HG03066 (cell line): ENCODE measurements around the gene RNF157.
"Not testable (repeated sequence)": the region's sequence is repeated elsewhere in the genome, so short reads cannot be mapped to it uniquely, and the experiment has no call there.

Source experiments
- ATAC-seq: cut with Tn5 transposase; IDR thresholded peaks from one replicate; pipeline ENCODE4 v1.9.1; 2021; ENCODE audit warnings: low read depth; ENCODE audit not compliant: unreplicated experiment

The RNF157 gene

DNA sequence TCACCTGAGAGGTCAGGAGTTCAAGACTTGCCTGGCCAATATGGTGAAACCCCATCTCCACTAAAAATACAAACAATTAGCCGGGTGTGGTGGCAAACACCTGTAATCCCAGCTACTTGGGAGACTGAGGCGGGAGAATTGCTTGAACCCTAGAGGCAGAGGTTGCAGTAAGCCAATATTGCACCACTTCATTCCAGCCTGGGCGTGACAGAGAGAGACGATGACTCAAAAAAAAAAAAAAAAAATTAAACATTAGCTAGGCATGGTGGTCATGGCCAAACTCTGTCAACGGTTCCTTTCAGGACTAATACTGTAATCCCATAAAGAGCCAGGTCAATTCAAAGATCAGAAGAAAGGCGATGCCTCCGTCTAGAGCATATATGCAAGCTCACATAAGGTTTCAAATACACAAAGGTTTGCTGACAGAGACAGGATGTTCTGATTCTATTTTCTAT, 2.4 kb downstream of the RNF157 start:
- ATAC-seq: no peak

DNA sequence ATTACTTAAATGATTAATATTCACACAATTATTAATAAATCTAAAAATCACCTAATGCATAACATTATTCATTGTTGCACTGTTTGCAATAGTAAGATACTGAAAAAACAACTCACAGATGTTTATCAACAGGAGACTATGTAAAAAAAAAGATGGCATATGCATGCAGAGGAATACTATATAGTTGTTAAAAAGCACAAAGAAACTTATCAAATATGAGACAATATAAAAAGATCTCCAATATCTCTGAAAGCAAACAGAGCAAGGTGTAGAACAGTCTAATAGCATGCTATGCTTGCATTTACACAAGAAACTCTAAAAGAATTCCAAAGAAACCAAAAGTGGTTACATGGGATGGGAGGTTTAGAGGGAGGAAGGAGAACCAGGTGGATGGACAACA, 3.7 kb downstream of the RNF157 start:
- ATAC-seq: no peak

DNA sequence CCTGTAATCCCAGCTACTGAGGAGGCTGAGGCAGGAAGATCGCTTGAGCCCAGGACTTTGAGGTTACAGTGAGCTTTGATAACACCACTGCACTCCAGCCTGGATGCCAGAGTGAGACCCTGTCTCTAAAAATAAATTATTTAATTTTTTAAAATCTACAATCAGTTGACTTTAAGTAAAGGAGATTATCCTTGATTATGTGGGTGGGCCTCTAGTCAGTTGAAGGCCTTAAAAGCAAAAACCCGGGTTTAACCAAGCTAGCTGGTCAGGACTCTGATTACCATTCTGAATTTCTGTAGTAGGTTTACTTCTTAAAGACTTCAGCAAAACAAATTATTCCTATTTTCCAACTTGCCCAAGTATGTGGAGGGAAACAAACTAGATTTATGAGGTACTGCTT, 4.4 kb downstream of the RNF157 start:
- ATAC-seq: no peak

DNA sequence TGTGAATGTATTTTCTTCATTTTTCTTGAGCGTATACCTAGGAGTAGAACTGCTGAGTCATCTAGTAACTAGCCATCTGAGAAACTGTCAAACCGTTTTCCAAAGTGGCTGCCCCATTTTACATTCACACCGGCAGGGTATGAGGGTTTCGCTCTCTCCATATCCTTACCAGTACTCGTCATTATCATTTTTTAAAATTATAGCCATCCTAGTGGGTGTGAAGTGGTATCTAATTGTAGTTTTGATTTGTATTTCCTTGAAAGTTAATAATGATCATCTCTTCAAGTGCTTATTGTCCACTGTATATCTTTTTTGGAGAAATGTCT, 6.0 kb downstream of the RNF157 start:
- ATAC-seq: no peak

DNA sequence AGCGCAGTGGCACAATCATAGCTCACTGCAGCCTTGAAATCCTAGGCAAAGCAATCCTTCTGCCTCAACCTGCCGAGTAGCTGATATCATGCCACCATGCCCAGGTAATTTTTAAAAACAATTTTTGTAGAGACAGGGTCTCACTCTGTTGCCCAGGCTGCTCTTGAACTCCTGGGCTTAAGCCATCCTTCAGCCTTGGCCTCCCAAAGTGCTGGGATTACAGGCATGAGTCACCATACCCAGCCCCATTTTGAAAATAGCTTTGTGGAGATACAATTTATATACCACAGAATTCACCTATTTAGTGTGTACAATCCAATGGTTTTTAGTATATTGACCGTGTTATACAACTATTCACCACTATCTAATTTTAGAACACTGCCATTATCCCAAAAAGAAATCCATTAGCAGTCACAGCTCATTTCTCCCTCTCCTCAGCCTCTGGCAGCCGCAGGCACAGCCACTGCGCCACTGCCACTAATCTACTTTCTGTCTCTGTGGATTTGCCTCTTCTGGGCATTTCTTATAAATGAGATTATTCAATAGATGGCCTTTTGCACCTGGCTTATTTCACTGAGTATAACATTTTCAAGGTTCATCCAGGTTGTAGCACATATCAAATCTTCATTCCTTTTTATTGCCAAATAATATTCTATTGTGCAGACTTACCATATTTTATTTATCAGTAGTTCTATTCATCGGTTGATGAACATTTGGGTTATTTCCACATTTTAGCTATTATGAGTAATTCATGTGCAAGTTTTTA, 6.5 kb downstream of the RNF157 start:
- no peak for ATAC-seq

DNA sequence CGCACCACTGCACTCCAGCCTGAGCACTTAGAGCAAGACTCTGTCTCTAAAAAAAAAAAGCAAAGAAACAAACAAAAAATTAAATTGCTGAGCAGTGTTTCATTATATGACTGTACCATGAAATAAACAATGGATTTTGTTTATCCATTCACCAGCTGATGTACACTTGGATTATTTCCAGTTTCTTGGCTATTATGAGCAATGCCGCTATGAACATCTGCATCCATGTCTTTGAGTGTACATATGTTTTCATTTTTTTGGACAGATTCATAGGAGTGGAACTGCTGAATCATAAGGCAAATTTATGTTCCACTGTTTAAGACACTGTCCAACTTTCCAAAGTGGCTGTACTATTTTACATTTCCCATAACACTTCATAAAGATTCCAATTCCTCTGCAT, 8.0 kb downstream of the RNF157 start:
- ATAC-seq: no peak

DNA sequence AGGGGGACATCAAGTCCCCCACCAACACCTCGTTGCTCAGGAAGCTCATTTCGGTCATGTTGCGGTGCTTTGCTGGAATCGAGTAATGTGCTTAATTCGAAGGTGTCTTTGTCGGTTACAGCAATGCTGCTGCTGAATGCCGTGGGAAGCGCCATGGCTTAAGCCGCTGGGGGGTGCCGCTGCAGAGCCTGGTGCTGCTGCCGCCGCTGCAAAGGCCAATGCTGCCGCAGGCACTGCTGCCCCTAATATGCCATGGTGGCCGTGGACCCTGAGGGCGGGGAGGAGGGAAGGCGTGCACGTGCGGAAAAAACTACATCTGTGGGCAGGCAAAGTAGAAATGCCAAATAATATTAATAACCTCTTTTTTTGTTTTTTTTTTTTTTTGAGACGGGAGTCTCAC, 13.5 kb downstream of the RNF157 start:
- not testable (repeated sequence) for ATAC-seq

DNA sequence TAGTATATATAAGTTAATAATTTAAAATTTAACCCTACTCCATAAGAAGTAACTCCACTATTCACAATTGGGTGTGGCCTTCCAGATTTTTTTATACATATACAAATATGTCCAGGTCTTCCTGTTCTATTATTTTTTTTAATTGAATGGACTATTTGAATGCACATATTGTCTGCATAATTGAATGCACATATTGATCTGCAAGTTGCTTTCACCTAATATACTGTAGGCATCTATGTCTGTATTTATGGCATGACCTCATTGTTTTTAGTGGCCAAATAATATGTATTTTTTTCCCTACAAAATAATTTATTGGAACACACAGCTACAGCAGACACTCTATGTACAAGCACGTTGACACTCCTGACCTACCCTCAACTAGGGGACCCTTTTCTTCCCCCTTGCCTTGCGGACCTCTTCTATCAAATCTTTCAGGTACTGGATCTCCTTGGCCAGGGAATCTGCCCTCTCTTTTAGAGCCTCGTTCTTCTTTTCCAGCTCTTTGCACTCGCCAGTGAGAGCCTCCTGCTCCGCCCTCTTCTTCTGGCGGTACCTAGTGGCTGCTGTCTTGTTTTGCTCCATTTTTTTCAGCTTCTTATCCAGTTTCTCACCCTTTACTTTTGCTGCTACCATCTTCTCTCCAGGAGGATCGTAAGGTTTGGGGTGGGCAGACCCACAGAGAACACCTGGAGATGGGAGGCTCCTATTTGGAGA, 14.8 kb downstream of the RNF157 start:
- ATAC-seq: not testable (repeated sequence)

DNA sequence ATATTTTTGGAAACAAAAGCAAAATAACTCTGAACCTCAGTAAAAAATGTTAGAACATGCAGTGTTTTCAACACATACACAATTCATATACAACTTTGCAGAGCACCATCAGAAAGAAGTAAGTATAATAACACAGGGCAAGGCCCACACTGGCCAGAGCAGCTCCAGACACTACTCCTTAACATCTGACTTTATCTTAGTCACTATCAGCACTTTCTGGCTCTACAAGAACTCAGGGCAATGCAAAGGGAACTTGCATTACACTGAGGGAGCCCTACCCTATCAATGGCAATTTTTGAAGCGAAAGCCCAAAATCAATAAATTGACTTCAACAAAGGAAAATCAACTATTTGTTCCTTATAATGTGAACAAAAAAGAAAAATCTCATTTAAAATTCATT, 16.5 kb downstream of the RNF157 start:
- ATAC-seq: no peak

DNA sequence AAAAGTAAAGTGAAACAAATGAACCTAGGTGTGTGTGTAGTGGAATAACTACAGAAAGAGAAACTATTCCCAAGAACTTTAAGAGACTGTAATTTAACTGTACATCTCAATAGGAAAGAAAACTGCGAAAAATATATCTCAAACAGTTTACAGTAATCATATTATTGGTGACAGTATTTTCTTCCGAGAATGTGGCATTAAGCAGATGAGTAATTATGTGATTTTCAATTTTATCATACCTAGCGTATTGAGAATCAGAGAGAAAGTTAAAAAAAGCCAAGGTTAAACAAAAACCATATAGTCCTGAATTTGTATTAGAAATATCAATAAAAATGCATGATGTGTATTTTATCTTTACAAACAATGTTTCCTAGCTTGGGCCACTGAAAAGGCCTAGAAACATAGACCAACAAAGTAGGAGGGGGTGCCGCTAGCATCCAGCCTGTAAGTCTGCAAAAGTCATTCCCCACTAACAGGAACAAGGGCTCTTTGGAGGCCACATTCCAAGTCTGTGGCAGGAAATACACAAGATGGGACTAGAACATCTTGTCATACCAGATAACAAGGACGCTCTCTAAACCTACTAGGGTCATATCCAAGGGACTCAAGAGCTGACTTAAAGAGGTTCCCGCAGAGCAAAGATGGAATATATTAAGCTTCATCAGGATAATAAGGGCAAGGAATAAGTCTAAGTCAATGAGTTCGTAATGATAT, 20.5 kb downstream of the RNF157 start:
- ATAC-seq: no peak

DNA sequence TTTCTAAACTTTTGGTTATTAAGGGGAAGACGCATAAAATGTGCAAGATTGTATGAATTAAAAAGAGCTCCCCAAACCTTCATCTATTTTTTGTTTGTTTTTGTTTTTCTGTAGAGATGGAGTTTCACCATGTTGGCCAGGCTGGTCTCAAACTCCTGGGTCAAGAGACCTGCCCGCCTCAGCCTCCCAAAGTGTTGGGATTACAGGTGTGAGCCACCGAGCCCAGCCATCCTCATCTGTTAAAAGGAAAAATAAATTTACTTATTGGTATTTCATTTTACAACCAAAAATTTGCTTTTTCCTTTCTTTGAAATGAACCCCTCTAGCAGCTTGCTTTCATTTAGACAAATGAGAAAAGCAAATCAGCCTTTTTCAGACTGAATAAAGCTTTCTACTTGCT, 23.2 kb downstream of the RNF157 start:
- no peak for ATAC-seq

DNA sequence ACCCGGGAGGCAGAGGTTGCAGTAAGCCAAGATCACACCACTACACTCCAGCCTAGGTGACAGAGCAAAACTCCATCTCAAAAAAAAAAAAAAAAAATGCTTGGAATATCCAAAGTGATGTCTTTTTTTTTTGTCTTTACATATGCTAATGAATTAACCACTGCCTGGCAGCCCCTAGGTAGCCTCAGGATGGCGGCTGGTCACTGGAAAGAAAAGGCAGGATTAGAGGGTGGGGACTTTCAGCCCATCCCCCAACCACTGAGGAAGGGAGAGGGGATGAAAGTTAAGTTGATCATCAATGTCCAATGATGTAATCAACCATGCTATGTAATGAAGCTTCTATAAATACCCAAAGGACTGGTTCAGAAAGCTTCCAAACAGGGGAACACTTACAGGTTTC, 26.8 kb downstream of the RNF157 start:
- ATAC-seq: no peak

DNA sequence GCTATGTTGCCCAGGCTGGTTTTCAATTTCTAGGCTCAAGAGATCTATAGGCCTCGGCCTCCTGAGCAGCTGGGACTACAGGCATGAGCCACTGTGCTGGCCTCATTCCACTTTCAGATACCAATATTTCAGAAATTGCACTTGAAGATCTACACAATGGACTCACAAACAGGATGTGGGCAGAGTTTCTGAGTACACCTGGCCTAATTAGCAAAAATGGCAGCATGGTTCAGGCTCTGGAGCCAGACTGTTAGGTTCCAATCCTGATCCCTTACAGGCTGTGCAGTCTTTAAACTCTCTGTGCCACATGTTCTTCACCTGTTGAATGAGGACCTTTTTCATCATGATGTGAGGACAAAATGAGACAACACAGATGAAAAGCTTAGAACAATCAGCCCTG, 32.2 kb downstream of the RNF157 start:
- no peak for ATAC-seq

DNA sequence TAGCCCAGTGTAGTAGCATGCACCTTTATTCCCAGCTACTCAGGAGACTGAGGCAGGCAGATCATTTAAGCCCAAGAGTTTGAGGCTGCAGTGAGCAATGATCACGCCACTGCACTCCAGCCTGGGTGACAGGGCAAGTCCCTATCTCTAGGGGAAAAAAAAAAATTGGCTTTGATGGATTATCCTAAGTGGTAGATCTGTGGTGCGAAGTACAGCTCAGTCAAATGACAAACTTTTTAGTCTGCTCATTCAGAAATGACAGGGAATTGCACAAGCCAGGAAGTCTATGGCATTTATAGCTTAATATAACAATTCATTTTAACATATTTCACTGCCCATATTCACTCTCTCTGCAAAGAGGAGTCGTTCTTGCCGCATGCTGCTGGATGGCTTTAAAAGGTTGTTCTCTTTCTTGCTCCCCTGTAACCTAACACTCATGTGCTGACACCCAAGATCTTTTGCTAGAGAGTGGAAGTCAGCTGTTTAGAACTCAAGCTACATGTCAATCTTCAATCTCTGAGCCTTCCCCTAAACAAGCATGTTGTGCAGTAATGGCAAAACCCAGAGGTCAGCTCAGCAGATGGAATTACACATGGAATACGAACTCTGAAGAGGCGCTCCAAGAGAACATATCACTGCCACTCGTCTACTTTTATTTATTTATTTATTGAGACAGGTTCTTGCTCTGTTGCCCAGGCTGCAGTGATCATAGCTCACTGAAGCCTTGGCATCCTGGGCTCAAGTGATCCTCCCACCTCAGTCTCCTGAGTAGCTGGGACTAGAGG, 32.8 kb downstream of the RNF157 start:
- ATAC-seq: no peak

DNA sequence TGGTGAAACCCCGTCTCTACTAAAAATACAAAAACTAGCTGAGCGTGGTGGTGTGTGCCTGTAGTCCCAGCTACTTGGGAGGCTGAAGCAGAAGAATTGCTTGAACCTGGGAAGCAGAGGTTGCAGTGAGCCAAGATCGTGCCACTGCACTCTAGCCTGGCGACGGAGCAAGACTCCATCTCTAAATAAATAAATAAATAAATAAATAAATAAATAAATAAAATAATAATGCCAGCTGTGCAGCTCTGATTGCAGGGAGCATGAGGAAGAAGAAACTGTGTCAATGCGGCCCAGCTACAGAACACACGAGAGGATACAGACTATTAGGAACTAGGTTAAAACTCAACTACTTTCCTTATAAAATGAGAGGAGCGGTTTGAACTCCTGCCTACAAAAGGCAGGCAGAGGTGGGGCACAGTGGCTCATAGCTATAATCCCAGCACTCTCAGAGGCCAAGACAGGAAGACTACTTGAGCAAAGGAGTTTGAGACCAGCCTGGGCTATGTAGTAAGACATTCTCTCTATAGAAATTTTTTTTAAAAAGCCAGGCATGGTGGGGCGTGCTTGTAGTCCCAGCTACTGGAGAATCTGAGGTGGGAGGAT, 34.6 kb downstream of the RNF157 start:
- not testable (repeated sequence) for ATAC-seq

DNA sequence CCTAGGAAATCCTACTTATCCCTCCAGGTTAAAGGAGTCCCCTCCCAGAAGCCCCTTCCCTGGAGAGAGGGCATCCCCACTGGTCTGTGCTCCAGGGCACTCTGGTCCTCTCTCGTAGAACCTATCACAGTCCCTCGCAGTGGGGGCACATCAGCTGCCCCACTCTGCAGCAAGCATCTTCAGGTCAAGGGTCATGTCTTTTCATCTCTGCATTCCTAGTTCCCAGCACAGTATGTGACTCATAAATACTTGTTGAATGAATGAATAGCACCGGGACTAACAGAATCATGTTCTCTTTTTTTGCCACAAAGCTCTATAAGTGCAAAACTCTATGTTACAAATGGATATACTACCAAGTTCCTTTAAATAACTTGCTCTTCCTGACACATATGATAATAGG, 36.0 kb downstream of the RNF157 start:
- ATAC-seq: no peak

DNA sequence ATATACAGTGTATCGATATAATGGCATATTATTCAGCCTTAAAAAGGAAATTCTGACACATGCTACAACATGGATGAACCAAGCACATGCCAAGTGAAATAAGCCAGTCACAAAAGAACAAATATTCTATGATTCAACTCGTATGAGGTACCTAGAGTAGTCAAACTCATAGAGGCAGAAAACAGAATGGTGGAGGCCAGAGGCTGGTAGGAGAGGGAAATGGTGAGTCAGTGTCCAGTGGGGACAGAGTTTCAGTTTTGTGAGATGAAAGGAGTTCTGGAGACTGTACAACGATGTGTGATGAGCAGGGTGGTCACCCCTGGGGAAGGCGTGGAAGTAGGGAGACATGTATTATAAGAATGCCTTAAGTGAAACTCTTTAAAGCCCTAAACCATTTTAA, 39.9 kb downstream of the RNF157 start:
- no peak for ATAC-seq

DNA sequence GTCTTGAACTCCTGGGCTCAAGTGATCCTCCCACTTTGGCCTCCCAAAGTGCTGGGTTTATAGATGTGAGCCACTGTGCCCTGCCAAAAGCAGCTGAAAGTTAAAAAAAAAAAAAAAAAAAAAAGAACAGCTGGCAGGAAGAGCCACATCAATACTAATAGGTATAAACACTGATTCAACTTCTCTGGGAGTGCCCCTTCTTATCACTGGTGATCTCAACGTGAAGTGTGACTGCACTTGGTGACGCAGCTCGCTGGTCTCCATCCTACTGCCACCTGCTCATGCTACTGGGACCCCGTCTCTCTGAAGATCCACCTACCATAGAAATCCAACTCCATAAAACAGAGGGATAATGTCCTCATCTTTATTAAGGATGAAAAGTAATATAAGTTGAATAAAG, 40.8 kb downstream of the RNF157 start:
- ATAC-seq: no peak

DNA sequence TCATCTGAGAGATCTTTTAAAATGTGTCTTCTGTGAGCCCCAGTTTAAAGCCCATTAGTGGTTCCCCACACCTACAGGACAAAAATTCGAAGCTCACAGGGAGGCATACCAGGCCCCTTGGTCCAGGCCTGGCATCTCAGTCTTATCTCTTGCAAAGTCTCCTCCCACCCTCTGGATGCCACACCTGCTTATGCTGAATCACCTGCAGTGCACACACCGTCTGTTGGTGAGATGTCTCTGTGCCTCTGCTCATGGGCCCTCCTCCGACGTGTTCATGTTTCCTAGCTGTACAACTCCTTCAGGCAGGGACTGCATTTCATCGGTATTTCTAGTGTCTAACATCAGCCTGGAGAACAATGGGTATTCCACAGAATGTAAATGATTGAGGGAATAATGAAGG, 41.6 kb downstream of the RNF157 start:
- no peak for ATAC-seq

DNA sequence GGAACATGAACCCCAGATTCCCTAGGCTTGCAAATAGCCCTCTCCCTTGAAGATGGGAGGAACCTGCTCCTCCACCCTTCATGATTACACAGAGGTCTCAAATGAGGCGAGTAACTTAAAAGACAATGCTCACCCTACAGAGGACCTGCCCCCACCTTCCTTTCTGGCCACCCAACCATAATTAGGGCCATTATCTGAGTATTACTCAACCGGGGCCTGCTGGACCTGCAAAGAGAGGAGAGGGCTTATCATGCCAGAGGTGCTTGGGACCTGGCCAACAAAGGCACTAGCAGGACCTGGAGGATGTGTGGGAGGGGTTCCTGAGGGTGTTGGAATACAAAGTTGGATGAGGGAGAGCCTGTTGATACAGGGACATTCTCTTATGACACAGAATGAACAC, 42.4 kb downstream of the RNF157 start:
- ATAC-seq: no peak

DNA sequence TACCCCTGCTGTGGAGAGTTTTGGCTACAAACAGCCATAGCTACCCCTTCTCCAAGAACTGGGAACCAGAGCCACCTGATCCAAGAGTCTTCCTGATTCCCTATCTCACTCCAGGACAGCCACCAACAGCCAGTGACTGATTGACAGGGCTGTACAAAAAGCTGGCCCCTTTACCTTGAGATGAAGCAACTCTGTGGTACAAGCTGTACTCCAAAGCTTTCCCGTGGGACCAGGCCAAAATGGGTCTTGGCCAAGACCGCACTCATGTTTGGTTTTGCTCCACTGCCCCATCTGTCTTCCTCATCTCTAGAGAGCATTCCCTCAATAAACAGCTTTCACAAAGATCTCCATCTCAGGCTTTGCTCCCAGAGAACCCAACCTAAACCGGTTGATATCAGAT, 43.6 kb downstream of the RNF157 start:
- ATAC-seq: no peak
